Loucy (cell line): Measurements from ENCODE around the gene MYO18B.

ENCODE experiments used
- H2AFZ ChIP-seq: fragments of 200-600 bp; sonication (generic); 2 replicates; pipeline ENCODE4 v1.6.0; 2016; ENCODE audit warnings: antibody characterized with exemption, mild to moderate bottlenecking, low read length, moderate library complexity
- H3F3A ChIP-seq: fragments of 200-600 bp; 2 replicates; pipeline ENCODE4 v1.6.0; 2016; ENCODE audit warnings: antibody characterized with exemption, low read depth, mild to moderate bottlenecking
- H3K27me3 ChIP-seq: fragments of 200-600 bp; sonication (generic); 2 replicates; pipeline ENCODE4 v1.6.1; 2014; ENCODE audit warnings: low read length, mild to moderate bottlenecking; ENCODE audit not compliant: insufficient read depth, poor library complexity, severe bottlenecking
- H3K36me3 ChIP-seq: fragments of 200-600 bp; sonication (generic); 2 replicates; pipeline ENCODE4 v1.6.1; 2016; ENCODE audit warnings: low read length; ENCODE audit not compliant: insufficient read depth
- H3K4me1 ChIP-seq: fragments of 200-600 bp; sonication (generic); 2 replicates; pipeline ENCODE4 v1.5.1; 2014; ENCODE audit warnings: low read length, mild to moderate bottlenecking; ENCODE audit not compliant: insufficient read depth, poor library complexity, severe bottlenecking
- H3K4me2 ChIP-seq: fragments of 200-600 bp; sonication (generic); 2 replicates; pipeline ENCODE4 v1.6.0; 2014; ENCODE audit warnings: antibody characterized with exemption, low read length, low read depth, mild to moderate bottlenecking; ENCODE audit not compliant: poor library complexity, severe bottlenecking
- H3K4me3 ChIP-seq: fragments of 200-600 bp; sonication (generic); 2 replicates; pipeline ENCODE4 v1.5.1; 2014; ENCODE audit warnings: low read length, mild to moderate bottlenecking, mixed read lengths; ENCODE audit not compliant: poor library complexity, severe bottlenecking
- H3K79me2 ChIP-seq: fragments of 200-600 bp; sonication (generic); 2 replicates; pipeline ENCODE4 v1.6.1; 2014; ENCODE audit warnings: low read length; ENCODE audit not compliant: insufficient read depth
- H3K9ac ChIP-seq: fragments of 200-600 bp; sonication (generic); 2 replicates; pipeline ENCODE4 v1.6.0; 2014; ENCODE audit warnings: mild to moderate bottlenecking, low read depth, low read length, moderate library complexity; ENCODE audit not compliant: poor library complexity, severe bottlenecking
- H3K9me2 ChIP-seq: fragments of 200-600 bp; sonication (generic); replicated peaks from 2 replicates; pipeline ENCODE4 v1.6.1; 2016; ENCODE audit warnings: low read depth, low read length, mixed read lengths
- H3K9me3 ChIP-seq: fragments of 200-600 bp; sonication (generic); 2 replicates; pipeline ENCODE4 v1.6.1; 2014; ENCODE audit warnings: mild to moderate bottlenecking, antibody characterized with exemption, low read length, low read depth; ENCODE audit not compliant: insufficient read depth
- H4K20me1 ChIP-seq: fragments of 200-600 bp; sonication (generic); 2 replicates; pipeline ENCODE4 v1.6.0; 2014; ENCODE audit warnings: antibody characterized with exemption, low read length, mild to moderate bottlenecking; ENCODE audit not compliant: insufficient read depth, poor library complexity, severe bottlenecking
- EZH2phosphoT487 ChIP-seq: fragments of 200-600 bp; IDR thresholded peaks from 2 replicates; pipeline ENCODE4 v1.6.1; 2018; ENCODE audit warnings: antibody characterized with exemption, mild to moderate bottlenecking, moderate library complexity, borderline replicate concordance
- TF ChIP-seq, protein P1 (sequence below): fragments of 200-600 bp; sonication (generic); conservative IDR thresholded peaks from 2 replicates; pipeline ENCODE4 v1.5.1; 2014; ENCODE audit warnings: mild to moderate bottlenecking, antibody characterized with exemption, low read length

Gene MYO18B

DNA sequence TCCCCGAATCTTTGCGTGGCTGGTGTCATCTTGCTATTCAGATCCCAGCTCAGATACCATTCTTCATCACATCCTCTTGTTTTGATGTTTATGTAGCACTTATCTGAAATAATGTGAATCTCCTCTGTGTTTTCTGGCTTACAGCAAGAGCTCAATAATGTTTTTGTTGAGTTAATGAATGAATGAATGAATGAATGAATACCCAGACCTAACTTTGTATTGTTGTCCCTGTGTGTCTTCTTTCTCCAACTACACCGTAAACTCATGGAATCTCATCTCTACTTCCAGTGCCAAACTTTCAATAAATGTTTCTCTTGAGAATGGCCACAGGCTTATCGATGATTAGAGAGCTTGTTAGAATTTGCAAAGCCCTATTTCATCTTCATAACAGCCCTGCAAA is 110.2 kb downstream of the MYO18B start:
- H3F3A ChIP-seq, result no peaks in the 10 kb centered on the region
- no peak overlapping the region for H3K4me3 ChIP-seq
- no peak overlapping the region for H2AFZ ChIP-seq
- H3K9ac ChIP-seq, result no peak overlapping the region
- H3K4me1 ChIP-seq, result no peaks in the 10 kb centered on the region
- no peak overlapping the region for H3K4me2 ChIP-seq
- H3K9me3 ChIP-seq, result no peaks in the 10 kb centered on the region
- no peaks in the 10 kb centered on the region for H3K79me2 ChIP-seq
- H3K27me3 ChIP-seq, result no peaks in the 10 kb centered on the region
- TF ChIP-seq, protein P1, sequence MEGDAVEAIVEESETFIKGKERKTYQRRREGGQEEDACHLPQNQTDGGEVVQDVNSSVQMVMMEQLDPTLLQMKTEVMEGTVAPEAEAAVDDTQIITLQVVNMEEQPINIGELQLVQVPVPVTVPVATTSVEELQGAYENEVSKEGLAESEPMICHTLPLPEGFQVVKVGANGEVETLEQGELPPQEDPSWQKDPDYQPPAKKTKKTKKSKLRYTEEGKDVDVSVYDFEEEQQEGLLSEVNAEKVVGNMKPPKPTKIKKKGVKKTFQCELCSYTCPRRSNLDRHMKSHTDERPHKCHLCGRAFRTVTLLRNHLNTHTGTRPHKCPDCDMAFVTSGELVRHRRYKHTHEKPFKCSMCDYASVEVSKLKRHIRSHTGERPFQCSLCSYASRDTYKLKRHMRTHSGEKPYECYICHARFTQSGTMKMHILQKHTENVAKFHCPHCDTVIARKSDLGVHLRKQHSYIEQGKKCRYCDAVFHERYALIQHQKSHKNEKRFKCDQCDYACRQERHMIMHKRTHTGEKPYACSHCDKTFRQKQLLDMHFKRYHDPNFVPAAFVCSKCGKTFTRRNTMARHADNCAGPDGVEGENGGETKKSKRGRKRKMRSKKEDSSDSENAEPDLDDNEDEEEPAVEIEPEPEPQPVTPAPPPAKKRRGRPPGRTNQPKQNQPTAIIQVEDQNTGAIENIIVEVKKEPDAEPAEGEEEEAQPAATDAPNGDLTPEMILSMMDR, result no peak
- TF ChIP-seq EZH2phosphoT487, result no peak
- no peaks in the 10 kb centered on the region for H3K9me2 ChIP-seq
- no peaks in the 10 kb centered on the region for H3K36me3 ChIP-seq
- no peaks in the 10 kb centered on the region for H4K20me1 ChIP-seq

DNA sequence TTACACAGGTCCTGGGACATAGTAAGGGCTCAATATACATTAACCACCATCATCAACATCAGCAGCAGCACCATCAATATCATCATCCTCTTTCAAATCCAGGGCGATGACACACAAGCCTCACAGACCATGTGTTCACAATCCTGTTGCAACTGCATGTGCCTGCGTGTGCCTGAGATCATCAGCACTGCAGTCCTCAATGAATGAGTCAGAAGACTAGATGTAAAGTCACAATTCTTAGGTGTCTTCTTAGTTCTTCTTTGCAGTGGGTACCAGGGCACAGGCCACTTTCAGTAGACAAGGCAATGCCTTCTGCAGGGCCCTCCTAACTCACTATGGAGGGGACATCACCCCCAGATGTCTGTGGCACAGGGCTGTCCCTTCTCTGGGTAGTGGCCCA is 111.1 kb downstream of the MYO18B start:
- Histone ChIP-seq H3K4me3 (no peak overlapping the region), H3K4me1 (no peaks in the 10 kb centered on the region), H3K36me3 (no peaks in the 10 kb centered on the region), H3K9ac (no peak overlapping the region), H3K4me2 (no peak overlapping the region), H3K9me2 (no peaks in the 10 kb centered on the region), H2AFZ (no peak overlapping the region), H3F3A (no peaks in the 10 kb centered on the region), H4K20me1 (no peaks in the 10 kb centered on the region), H3K27me3 (no peaks in the 10 kb centered on the region), H3K9me3 (no peaks in the 10 kb centered on the region), H3K79me2 (no peaks in the 10 kb centered on the region)
- no peak for TF ChIP-seq EZH2phosphoT487
- TF ChIP-seq, protein P1, result no peak

DNA sequence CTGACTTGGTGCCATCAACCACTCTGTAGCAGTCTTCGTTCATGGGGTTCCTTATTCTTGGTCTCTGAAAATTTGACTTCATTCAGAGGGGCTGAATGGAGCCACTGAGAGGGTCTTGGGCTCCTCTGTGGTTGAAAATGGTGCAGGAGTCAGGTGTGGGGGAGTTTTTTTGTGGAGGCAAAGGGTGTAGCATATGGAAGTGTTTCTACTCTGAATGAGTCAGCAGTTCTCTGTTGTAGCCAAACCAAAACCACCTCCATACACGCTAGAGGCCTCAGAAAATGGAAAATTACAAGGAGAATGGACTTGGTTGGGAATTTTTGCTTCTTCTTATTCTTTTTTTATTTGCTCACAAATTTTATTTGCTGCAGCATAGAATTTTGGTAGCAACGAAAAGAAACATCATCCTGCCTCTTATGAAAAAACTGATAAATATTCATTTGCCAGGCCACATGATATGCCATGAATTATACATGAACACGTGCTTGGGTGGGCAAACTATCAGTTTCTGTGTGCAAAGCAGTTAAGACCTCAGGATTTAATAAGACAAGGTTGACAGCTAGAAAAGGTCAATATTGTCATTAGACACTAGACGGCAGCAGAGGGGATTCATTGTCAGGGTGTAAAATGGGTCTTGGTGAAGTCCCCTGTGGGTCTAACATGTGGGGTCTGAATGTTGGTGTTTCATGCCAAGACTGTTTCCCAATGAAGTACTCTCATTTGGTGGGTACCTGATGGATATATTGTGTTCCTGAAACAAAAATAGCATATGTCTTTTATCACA is 111.7 kb downstream of the MYO18B start:
- H3K27me3 ChIP-seq, result no peaks in the 10 kb centered on the region
- H2AFZ ChIP-seq, result no peak overlapping the region
- no peaks in the 10 kb centered on the region for H3F3A ChIP-seq
- H3K79me2 ChIP-seq, result no peaks in the 10 kb centered on the region
- H3K9me3 ChIP-seq, result no peaks in the 10 kb centered on the region
- no peaks in the 10 kb centered on the region for H4K20me1 ChIP-seq
- no peak overlapping the region for H3K4me2 ChIP-seq
- H3K4me1 ChIP-seq, result no peaks in the 10 kb centered on the region
- H3K4me3 ChIP-seq, result no peak overlapping the region
- no peak for TF ChIP-seq EZH2phosphoT487
- TF ChIP-seq, protein P1, result peak; percentile 51
- H3K9me2 ChIP-seq, result no peaks in the 10 kb centered on the region
- no peak overlapping the region for H3K9ac ChIP-seq
- no peaks in the 10 kb centered on the region for H3K36me3 ChIP-seq
